ENCODE measurements around the gene SUCLA2.

DNA sequence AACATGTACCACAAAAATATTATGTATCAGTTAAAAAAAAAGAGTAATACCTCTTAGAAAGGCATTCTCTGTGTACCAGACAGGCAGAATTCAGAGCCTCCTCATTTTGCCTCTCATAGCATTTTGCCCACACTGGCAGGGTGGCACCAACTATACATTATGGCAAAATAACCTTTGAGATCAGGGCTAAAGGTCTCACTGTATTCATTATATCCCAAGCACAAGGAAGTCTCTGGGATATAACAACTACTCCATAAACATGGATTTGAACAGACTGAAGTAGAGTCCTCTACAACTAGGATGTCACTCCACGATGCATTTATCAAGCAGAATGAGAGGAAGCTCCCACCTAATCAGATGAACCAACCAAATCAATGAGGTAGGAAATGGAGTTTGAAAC is 10.6 kb downstream of the SUCLA2 start:
- TF ChIP-seq, protein P1, sequence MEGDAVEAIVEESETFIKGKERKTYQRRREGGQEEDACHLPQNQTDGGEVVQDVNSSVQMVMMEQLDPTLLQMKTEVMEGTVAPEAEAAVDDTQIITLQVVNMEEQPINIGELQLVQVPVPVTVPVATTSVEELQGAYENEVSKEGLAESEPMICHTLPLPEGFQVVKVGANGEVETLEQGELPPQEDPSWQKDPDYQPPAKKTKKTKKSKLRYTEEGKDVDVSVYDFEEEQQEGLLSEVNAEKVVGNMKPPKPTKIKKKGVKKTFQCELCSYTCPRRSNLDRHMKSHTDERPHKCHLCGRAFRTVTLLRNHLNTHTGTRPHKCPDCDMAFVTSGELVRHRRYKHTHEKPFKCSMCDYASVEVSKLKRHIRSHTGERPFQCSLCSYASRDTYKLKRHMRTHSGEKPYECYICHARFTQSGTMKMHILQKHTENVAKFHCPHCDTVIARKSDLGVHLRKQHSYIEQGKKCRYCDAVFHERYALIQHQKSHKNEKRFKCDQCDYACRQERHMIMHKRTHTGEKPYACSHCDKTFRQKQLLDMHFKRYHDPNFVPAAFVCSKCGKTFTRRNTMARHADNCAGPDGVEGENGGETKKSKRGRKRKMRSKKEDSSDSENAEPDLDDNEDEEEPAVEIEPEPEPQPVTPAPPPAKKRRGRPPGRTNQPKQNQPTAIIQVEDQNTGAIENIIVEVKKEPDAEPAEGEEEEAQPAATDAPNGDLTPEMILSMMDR (IDR thresholded peaks at IDR 0.05; ENCODE audit: borderline replicate concordance, extremely low read depth, low read length, poor library complexity, severe bottlenecking): no peak
- no peak for TF ChIP-seq EZH2 (IDR thresholded peaks at IDR 0.05; ENCODE audit: borderline replicate concordance, low read depth, low read length, severe bottlenecking)
